Mesendoderm (in vitro differentiated cells): ENCODE data around the gene PRKN.

Experiments used
- DNase-seq: peaks from one replicate; pipeline ENCODE4 v3.0.0; 2013
- H2AK5ac ChIP-seq: 2 replicates; pipeline ENCODE4 v1.6.1; 2013; ENCODE audit warnings: low read length, inconsistent platforms
- H2BK120ac ChIP-seq: 2 replicates; pipeline ENCODE4 v1.6.1; 2013; ENCODE audit warnings: low read depth, mild to moderate bottlenecking, low read length, moderate library complexity, mixed read lengths
- H2BK15ac ChIP-seq: replicated peaks from 2 replicates; pipeline ENCODE4 v1.6.1; 2013; ENCODE audit warnings: low read depth, mild to moderate bottlenecking, moderate library complexity
- H2BK5ac ChIP-seq: 2 replicates; pipeline ENCODE4 v1.6.1; 2013; ENCODE audit warnings: low read length, inconsistent platforms
- H3K18ac ChIP-seq: 2 replicates; pipeline ENCODE4 v1.6.1; 2013; ENCODE audit warnings: mild to moderate bottlenecking, low read length, mixed read lengths
- H3K23ac ChIP-seq: one replicate; pipeline ENCODE4 v1.6.1; 2013; ENCODE audit warnings: low read length
- H3K27ac ChIP-seq: 2 replicates; pipeline ENCODE4 v1.5.1; 2013; ENCODE audit warnings: low read depth, mild to moderate bottlenecking, inconsistent platforms, low read length, moderate library complexity
- H3K27me3 ChIP-seq: 2 replicates; pipeline ENCODE4 v1.6.1; 2013; ENCODE audit warnings: low read length, control low read depth, mild to moderate bottlenecking, inconsistent platforms; ENCODE audit not compliant: insufficient read depth, poor library complexity
- H3K36me3 ChIP-seq: 2 replicates; pipeline ENCODE4 v1.6.1; 2013; ENCODE audit warnings: low read length, inconsistent platforms; ENCODE audit not compliant: control insufficient read depth, insufficient read depth
- H3K4ac ChIP-seq: one replicate; pipeline ENCODE4 v1.6.1; 2013; ENCODE audit warnings: low read depth, mild to moderate bottlenecking, low read length, moderate library complexity
- H3K4me1 ChIP-seq: 2 replicates; pipeline ENCODE4 v1.6.1; 2013; ENCODE audit warnings: low read depth, low read length, inconsistent platforms; ENCODE audit not compliant: control insufficient read depth
- H3K4me2 ChIP-seq: 2 replicates; pipeline ENCODE4 v1.6.1; 2013; ENCODE audit warnings: low read length
- H3K4me3 ChIP-seq: 2 replicates; pipeline ENCODE4 v1.5.1; 2013; ENCODE audit warnings: mild to moderate bottlenecking, low read length
- H3K56ac ChIP-seq: one replicate; pipeline ENCODE4 v1.6.1; 2013; ENCODE audit warnings: low read length
- H3K79me1 ChIP-seq: 2 replicates; pipeline ENCODE4 v1.6.1; 2013; ENCODE audit warnings: low read length, inconsistent platforms
- H3K79me2 ChIP-seq: 2 replicates; pipeline ENCODE4 v1.6.1; 2013; ENCODE audit warnings: mild to moderate bottlenecking, low read length; ENCODE audit not compliant: control insufficient read depth, insufficient read depth
- H3K9ac ChIP-seq: 2 replicates; pipeline ENCODE4 v1.6.1; 2013; ENCODE audit warnings: low read length, inconsistent platforms
- H4K5ac ChIP-seq: one replicate; pipeline ENCODE4 v1.6.1; 2013; ENCODE audit warnings: low read length
- H4K8ac ChIP-seq: one replicate; pipeline ENCODE4 v1.6.1; 2013; ENCODE audit warnings: low read depth, mild to moderate bottlenecking, control low read depth, low read length, moderate library complexity
- WGBS: extraction: QIAGEN DNeasy Blood & Tissue Kit; methylation state at CpG from one replicate; pipeline ENCODE4 v1.1.7; 2013; ENCODE audit warnings: low lambda C conversion rate, missing lambda C conversion rate; ENCODE audit not compliant: insufficient coverage; ENCODE audit errors: extremely low coverage; 5-methylcytosine and 5-hydroxymethylcytosine counted together

The PRKN gene

DNA sequence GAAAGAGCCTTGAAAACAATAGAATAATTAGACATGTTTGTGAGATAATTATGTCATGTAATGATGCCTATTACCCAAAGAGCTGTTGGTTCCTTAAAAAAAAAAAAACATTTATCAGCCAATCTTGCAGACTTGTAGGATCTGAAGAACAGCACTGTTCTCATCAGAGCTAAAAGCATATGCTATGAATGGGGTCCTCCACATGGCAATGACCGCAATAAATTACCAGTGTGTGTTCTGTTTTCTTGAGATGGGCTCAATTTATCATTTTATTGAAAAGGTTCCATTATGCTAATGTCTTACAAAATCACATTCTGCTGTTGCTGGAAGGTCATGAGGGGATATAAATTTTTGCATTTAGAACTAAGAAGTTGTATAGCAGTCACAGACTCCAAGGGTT, 484.7 kb downstream of the PRKN start:
- H3K4me2 ChIP-seq, result no peak overlapping the region
- H4K8ac ChIP-seq, result no peak overlapping the region
- H3K18ac ChIP-seq, result no peak overlapping the region
- DNase-seq, result no peak
- WGBS, result no CpG with 5 or more reads among the region's 1 CpG
- H3K79me2 ChIP-seq, result no peaks in the 10 kb centered on the region
- H3K27ac ChIP-seq, result no peak overlapping the region
- H3K4ac ChIP-seq, result no peak overlapping the region
- no peaks in the 10 kb centered on the region for H3K36me3 ChIP-seq
- H3K79me1 ChIP-seq, result no peaks in the 10 kb centered on the region
- H3K27me3 ChIP-seq, result no peaks in the 10 kb centered on the region
- H3K23ac ChIP-seq, result no peak overlapping the region
- H3K4me1 ChIP-seq, result no peaks in the 10 kb centered on the region
- no peak overlapping the region for H3K56ac ChIP-seq
- no peak overlapping the region for H4K5ac ChIP-seq
- H2BK15ac ChIP-seq, result no peak overlapping the region
- H3K9ac ChIP-seq, result no peak overlapping the region
- H2AK5ac ChIP-seq, result no peak overlapping the region
- H3K4me3 ChIP-seq, result no peak overlapping the region
- H2BK120ac ChIP-seq, result no peak overlapping the region
- H2BK5ac ChIP-seq, result no peak overlapping the region

DNA sequence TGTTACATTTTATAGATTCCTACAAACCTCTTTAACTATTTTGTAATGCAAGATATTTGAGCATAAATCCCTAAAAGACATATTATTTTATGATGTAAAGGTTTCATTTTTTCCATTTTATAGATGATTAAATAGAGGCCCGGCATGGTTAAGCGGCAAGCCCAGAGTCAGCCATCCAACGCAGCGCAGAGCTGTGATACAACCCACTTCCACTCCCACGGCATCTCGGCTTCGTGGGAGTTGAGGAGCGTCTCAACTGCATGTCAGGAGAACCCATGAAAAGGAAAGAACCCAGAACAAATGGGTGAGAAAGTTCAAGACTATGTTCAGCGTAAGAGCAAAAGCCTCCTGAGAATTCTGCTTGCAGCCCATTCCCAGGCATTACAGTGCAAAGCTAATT, 488.2 kb downstream of the PRKN start:
- Histone ChIP-seq H3K18ac (no peak overlapping the region), H4K8ac (no peak overlapping the region), H3K9ac (no peak overlapping the region), H3K23ac (no peak overlapping the region), H3K27ac (no peak overlapping the region), H3K79me2 (no peaks in the 10 kb centered on the region), H3K4me2 (no peak overlapping the region), H2BK5ac (no peak overlapping the region), H3K4me1 (no peaks in the 10 kb centered on the region), H4K5ac (no peak overlapping the region), H2BK15ac (no peak overlapping the region), H3K4ac (no peak overlapping the region), H3K27me3 (no peaks in the 10 kb centered on the region), H3K4me3 (no peak overlapping the region), H3K79me1 (no peaks in the 10 kb centered on the region), H2BK120ac (no peak overlapping the region), H2AK5ac (no peak overlapping the region), H3K56ac (no peak overlapping the region), H3K36me3 (no peaks in the 10 kb centered on the region)
- DNase-seq, result no peak
- WGBS, result no CpG with 5 or more reads among the region's 9 CpGs

GRCh38 chr6:162238675-162239074, 488.9 kb downstream of the PRKN start:
- H3K79me1 ChIP-seq, result no peaks in the 10 kb centered on the region
- H2AK5ac ChIP-seq, result no peak overlapping the region
- H2BK5ac ChIP-seq, result no peak overlapping the region
- no CpG with 5 or more reads among the region's 8 CpGs for WGBS
- H3K4me1 ChIP-seq, result no peaks in the 10 kb centered on the region
- H3K4ac ChIP-seq, result no peak overlapping the region
- no peak overlapping the region for H3K9ac ChIP-seq
- H3K36me3 ChIP-seq, result no peaks in the 10 kb centered on the region
- no peak overlapping the region for H2BK120ac ChIP-seq
- no peak overlapping the region for H3K56ac ChIP-seq
- H3K23ac ChIP-seq, result no peak overlapping the region
- no peak overlapping the region for H2BK15ac ChIP-seq
- H3K18ac ChIP-seq, result no peak overlapping the region
- H3K27me3 ChIP-seq, result no peaks in the 10 kb centered on the region
- no peak overlapping the region for H3K27ac ChIP-seq
- H3K79me2 ChIP-seq, result no peaks in the 10 kb centered on the region
- no peak overlapping the region for H3K4me3 ChIP-seq
- DNase-seq, result no peak
- H3K4me2 ChIP-seq, result no peak overlapping the region
- H4K8ac ChIP-seq, result no peak overlapping the region
- no peak overlapping the region for H4K5ac ChIP-seq

GRCh38 chr6:162237331-162237730, 490.2 kb downstream of the PRKN start:
- Histone ChIP-seq H2BK5ac (no peak overlapping the region), H3K4me1 (no peaks in the 10 kb centered on the region), H2AK5ac (no peak overlapping the region), H3K79me2 (no peaks in the 10 kb centered on the region), H3K4ac (no peak overlapping the region), H2BK15ac (no peak overlapping the region), H4K8ac (no peak overlapping the region), H3K27ac (no peak overlapping the region), H3K36me3 (no peaks in the 10 kb centered on the region), H3K4me2 (no peak overlapping the region), H3K23ac (no peak overlapping the region), H2BK120ac (no peak overlapping the region), H3K27me3 (no peaks in the 10 kb centered on the region), H3K56ac (no peak overlapping the region), H3K18ac (no peak overlapping the region), H3K4me3 (no peak overlapping the region), H4K5ac (no peak overlapping the region), H3K79me1 (no peaks in the 10 kb centered on the region), H3K9ac (no peak overlapping the region)
- no peak for DNase-seq
- no CpG with 5 or more reads among the region's 1 CpG for WGBS

DNA sequence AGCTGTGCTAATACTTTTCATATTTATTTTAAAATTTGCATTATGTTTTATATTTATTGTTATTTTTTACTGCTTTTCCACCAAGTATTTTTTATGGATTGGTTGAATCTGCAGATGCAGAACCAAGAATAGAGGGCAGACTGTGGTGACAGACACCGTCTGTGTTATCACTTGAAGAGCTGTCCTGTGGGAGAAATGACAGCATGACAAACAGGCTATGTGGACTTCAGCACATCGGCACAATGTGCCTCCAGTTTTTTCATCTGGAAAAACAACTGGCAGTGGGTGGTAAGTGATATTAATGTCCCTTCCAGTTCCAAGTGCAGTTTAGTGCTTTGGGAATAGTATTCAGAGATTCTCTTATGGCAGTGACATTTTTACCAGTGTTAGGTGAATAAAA, 492.9 kb downstream of the PRKN start:
- Histone ChIP-seq H2BK120ac (no peak overlapping the region), H3K79me1 (no peaks in the 10 kb centered on the region), H3K4ac (no peak overlapping the region), H3K4me2 (no peak overlapping the region), H2BK5ac (no peak overlapping the region), H4K5ac (no peak overlapping the region), H3K23ac (no peak overlapping the region), H3K36me3 (no peaks in the 10 kb centered on the region), H3K56ac (no peak overlapping the region), H3K27me3 (no peaks in the 10 kb centered on the region), H4K8ac (no peak overlapping the region), H3K18ac (no peak overlapping the region), H2BK15ac (no peak overlapping the region), H3K9ac (no peak overlapping the region), H3K79me2 (no peaks in the 10 kb centered on the region), H3K4me3 (no peak overlapping the region), H3K27ac (no peak overlapping the region), H3K4me1 (no peaks in the 10 kb centered on the region), H2AK5ac (no peak overlapping the region)
- no CpG with 5 or more reads among the region's 2 CpGs for WGBS
- no peak for DNase-seq

GRCh38 chr6:162230147-162230752, 497.3 kb downstream of the PRKN start:
- H3K56ac ChIP-seq, result no peak overlapping the region
- no peak overlapping the region for H2BK120ac ChIP-seq
- H3K23ac ChIP-seq, result no peak overlapping the region
- H3K27me3 ChIP-seq, result no peaks in the 10 kb centered on the region
- no peak overlapping the region for H4K8ac ChIP-seq
- no peak overlapping the region for H3K18ac ChIP-seq
- H3K4me2 ChIP-seq, result no peak overlapping the region
- H3K36me3 ChIP-seq, result no peaks in the 10 kb centered on the region
- H3K27ac ChIP-seq, result no peak overlapping the region
- WGBS, result no CpG with 5 or more reads among the region's 1 CpG
- no peaks in the 10 kb centered on the region for H3K4me1 ChIP-seq
- H3K4ac ChIP-seq, result no peak overlapping the region
- no peaks in the 10 kb centered on the region for H3K79me1 ChIP-seq
- no peak overlapping the region for H2BK15ac ChIP-seq
- DNase-seq, result no peak
- no peak overlapping the region for H2AK5ac ChIP-seq
- no peak overlapping the region for H3K9ac ChIP-seq
- H3K4me3 ChIP-seq, result no peak overlapping the region
- H4K5ac ChIP-seq, result no peak overlapping the region
- no peak overlapping the region for H2BK5ac ChIP-seq
- no peaks in the 10 kb centered on the region for H3K79me2 ChIP-seq
